ENCODE measurements around the gene MEX3A.

Gene MEX3A

DNA sequence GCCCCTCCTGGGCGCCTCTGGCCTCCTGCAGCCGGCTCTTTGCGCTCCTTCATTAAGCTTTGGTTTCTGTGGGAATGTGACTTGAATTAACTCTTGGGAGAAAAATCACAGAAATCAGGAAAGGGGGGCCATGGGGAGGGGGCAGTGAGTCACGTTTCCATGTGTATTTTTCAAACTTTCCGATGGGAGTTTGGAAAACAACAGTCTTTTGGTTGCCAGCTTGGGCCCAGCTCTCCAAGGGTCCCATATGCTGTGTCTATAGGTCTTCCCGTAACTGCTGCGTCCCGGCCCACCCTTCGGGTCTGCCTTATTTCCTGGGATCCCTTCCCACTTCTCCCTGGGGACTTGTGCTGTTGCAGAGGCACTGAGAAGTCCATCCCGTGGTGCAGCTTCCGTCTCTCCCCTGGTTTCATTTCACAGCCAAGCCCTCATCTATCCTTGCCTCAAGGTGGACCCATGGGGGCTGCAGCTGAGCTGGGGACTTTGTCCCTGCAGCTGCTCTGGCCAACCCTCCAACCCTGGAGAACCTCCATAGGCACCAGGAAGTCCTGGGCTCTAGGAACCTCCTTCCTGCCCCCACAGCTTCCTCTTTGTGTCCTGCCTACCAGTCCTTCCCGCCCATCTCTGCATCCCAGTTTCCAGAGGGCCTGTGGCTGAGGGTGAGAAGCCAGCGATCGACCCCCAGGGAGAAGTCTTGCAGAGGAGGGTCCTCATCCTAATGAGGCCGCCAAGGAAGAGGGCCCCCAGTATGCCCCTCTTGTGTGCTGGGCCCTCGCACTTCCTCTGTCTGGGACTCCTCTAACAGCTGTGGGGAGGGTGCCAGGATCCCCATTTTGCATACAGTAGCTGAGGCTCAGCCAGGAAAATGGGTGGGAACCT, 20.6 kb upstream of the MEX3A start:
- no peak for DNase-seq (ENCODE audit: low read depth in 2 of 2)

DNA sequence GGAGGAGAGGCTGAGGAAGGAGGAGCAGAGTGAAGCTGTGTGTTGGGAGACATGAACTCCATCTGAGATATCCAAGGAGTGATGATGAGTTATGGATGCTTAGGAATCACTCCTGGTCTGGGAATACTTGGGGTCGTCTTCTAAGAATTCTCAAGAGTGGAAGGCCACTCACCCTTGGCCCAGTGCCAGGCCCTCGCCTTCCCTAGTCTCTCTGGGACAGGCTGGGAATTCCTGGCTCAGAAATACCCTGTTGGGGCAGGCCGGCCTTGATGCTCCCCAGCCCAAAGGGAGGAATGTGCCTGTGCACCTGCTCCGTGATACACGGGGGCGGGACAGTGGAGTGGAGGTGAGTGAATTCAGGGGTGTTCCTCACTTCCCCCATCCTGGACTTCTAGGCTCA, 19.6 kb upstream of the MEX3A start:
- no peak for DNase-seq (ENCODE audit: low read depth in 2 of 2)

DNA sequence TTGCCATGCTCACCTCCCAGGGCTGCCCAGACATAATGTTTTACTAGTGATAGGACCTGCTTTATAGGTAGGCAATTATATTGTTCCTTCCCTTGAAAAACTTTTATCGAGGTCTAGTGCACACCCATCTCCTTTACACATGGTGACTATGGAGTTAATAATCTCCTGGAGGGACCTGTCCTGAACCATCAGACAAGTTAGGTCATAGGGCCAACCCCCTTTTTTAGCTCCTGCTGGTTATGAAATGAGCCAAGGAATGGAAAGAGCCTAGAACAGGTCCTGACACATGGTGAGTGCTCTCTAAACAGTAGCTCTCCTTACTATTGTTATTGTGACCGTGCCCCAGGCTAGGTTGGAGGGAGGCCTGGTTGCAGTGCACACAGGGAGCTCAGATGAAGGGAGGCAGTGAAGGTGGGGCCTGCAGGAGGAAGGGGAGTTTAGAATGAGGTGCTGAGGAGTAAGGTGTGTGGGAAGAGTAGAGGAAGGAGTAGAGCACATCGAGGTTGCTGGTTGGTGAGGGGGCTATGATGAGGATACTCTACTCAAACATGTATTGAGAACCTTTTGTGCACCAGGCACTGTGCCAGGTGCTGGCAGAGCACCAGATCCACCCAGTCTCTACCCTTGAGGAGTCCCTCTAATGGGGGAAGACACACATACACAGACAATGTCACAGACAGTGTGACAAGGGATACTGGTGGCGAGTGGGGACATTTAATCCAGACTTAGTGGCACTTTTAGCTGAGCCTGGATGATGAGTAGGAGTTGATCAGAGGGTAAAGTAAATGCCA, 18.1 kb upstream of the MEX3A start:
- DNase-seq (ENCODE audit: low read depth in 2 of 2), result no peak

DNA sequence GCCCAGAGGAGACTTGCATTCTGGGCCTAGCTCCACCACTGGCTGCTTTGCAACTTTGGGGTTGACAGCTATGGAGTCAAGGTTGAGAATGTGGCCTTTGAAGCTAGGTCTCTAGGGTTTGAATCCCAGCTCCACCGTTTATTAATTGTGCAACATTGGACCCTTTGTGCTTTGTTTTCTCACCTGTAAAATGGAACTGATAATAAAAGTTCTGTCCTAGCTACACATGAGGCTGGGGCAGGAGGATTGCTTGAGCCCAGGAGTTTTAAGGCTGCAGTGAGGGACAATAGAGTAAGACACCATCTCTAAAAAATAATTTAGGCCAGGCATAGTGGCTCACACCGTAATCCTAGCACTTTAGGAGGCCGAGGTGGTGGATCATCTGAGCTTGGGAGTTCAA, 17.0 kb upstream of the MEX3A start:
- no peak for DNase-seq (ENCODE audit: low read depth in 2 of 2)

DNA sequence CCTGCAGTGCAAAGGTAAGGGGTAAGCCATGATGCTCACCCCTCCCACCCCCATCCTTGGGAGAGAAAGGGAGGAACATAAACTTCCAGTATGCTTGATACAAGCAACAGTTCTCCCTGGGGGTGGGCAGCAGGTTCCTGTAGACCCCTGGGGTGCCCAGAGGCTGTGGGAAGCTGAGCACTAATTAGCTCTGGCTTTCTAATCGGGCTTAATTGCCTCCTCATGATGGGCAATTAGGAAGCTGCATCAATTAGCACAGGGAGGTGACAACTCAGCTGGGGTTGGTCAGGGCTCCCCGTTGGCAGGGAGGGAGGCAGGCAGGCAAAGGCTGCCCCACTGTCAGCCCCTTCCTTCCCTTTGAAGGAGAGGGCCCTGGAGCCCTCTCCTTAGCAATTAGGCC, 16.5 kb upstream of the MEX3A start:
- DNase-seq (ENCODE audit: low read depth in 2 of 2), result no peak

DNA sequence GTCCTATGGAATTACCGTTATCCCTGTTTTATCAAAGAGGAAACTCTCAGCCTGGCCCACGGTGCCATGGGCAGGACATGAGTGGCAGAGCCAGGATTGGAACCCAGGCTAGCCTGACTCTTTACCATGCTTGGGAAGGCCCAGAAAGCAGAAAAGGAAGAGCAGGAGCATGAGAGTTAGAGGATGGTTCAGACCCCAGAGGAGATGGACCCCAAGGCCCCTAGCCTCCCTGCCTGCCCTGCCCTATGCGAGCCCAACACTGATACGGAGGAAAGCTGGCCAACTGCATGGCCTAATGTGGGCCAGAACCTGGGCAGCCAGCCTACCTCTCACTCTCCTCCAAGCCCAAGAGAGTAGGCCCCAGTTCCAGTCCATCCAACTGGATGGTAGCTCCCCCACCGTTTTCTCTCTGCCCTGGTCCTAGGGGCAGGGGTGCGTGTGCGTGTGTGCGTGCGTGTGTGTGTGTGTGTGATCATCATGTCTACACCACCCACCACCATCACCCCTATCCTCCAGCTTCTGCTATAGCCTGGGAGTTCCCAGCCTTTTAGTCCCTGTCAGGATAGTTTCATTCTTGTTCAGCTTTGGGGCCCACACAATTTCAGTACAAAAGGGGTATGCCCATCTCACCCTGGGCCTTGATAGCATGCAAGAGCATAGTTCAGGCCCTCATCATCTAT, 15.4 kb upstream of the MEX3A start:
- DNase-seq (ENCODE audit: low read depth in 2 of 2), result no peak

DNA sequence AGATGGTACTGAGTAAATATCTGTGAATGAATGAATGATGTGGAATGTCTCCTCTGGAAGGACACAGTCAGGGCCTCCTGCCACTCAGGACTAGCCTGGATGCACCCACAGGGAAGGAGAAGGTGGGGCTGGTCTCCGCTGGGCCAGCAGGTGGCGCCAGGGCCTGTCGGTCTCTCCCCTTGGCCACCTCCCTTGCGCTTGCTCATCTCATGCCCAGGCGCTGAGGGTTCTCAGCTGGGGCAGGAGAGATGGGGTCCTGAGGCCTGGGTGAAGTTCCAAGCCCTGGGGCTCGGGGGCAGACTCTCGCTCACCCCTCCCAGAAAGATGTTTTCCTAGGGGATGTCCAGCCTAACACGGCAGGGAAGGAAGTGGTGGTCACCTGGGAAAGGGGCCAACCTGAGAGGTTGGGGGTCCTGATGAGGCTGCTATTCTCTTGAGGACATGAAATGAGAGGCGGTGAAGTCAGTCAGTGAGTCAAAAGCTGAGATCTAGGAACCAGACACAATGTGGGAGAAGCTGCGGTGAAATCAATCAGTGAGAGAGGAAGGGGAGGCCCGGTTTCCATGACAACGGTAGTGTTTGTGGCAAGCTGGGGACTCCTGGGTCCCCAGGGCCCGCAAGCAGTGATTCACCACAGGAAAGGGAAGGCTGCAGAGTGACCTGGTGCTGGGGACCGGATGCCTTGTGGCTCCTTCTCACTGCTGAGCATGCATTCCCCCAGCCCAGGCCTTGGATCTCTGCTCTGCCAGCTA, 14.6 kb upstream of the MEX3A start:
- peak; percentile 76 to 84 for DNase-seq (ENCODE audit: low read depth in 2 of 2)

DNA sequence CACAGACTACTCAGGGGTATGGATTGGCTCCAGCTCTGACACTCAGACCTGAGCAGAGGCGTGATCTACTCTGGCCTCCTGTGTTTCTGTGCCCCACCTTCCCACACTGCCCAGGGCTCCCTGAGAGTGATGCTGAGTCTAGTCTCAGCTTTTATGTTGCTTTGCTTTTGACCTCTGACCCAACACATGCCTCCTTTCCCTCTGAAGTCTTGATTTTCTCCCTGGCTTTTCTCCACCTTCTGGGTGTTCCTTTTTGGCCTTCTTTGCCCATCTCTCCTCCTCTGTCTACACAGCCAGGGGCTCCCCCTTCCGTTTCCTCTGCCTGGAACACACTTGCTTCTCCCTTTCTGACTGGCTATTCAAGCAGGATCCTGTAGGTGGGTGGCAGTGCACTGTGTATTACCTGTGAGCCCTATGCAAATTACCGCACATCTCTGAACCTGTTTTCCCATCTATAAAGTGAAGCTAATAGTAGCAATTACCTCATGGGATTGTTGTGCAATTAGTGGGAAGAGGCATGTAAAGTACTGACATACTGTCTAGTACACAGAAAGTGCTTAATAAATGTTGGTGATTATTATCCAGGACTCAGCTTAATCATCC, 13.7 kb upstream of the MEX3A start:
- no peak for DNase-seq (ENCODE audit: low read depth in 2 of 2)

DNA sequence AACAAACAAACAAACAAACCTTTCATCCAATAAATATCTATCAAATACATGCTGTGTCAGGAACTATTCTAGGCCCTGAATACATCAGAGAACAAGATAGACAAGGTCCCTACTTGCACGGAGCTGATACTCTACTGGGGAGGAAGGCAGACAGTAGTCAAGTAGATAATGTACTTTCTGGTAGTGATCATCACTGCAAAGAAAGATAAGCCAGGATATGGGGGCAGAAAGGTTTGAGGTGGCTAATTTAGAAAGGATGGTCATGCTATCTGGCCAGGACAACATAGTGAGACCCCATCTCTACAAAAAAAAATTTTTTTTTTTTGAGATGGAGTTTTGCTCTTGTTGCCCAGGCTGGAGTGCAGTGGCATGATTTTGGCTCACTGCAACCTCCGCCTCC, 9.3 kb upstream of the MEX3A start:
- DNase-seq (ENCODE audit: low read depth in 2 of 2), result no peak

DNA sequence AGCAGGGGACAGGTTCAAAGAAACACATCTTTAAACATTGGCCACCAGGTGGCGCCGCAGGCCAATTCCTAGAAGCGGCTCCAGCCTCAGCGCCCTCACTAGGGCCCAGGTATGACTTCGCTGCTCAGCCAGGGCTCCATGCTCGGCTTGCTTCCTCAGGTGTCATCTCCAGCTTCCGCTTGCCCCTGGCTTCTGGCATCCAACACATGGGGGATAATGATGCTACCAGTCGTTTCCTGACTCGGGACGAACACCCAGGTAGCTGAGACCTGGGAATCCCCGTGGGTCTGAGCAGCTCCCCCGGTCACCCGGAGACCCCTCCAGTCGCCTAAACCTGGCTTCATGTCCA, 8.5 kb upstream of the MEX3A start:
- peak; percentile 79 to 80 for DNase-seq (ENCODE audit: low read depth in 2 of 2)

DNA sequence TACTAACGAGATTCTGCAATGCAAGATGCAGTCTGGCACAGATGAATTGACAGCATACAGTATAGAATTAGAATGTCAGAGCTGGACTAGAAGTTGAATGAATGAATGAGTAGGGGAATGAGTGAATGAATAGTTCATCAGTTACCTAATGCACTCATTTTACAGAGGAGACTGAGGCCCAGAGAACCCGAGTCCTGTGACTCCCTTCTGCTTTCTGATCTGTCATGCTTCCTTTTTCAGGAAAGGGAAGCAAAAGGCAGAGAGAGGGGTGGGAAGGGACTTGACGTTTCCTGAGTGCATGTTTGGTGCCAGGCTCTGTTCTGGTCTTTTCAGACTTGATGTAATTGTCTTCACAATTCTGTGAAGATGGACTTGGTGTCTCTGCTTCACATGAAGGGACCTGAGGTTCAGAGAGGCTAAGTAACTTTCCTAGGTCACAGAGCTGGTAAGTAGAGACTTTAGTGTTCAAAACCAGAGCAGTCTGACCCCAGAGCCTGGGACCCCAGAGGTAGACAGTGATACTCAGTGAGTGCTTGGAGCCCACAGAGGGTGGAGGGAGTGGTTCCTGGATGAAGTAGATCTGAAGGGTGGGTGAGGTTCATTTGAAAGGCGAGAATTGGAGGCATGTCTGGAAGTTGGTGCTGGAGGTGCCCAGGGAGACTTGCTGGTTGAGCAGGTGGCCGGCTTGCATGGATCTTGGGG, 8.0 kb upstream of the MEX3A start:
- DNase-seq (ENCODE audit: low read depth in 2 of 2), result no peak

DNA sequence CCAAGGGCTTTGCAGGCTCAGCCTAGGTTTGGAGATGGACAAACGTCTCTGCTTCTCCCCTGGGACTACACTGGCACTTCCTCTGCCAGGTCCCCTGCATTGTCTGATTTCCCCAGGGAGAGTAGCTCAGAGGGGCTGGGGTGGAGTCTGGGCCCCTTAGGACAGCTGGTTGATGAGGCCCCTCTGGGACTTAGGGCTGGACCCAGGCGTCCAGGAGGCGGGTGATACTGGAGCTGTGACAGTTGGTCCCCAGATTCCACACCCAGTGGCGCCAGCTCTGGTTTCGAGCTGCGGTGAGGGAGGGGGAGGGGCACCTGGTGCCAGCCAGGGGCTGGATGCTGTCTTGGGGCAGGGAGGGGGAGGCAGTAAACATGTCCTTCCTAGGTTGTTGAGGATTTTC, 7.4 kb upstream of the MEX3A start:
- no peak for DNase-seq (ENCODE audit: low read depth in 2 of 2)

DNA sequence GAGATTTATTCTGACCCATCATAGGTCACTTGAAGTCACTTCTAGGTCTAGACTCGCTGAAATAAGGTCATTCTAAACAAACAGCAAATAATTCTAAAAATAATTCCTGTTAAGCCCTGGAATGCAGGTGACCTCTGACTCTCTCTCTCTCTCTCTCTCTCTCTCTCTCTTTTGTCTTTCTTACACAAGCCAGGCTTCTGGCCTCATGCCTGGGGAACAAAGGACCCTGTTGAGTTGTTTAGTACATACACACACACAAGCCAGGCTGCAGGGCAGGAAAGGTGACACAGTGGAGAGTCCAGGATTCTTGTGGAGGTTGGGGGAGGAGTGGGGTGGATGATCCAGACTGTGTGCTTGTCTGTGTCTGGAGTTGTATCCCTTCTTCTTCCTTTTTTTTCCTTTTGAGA, 4.0 kb upstream of the MEX3A start:
- DNase-seq (ENCODE audit: low read depth in 2 of 2), result no peak

DNA sequence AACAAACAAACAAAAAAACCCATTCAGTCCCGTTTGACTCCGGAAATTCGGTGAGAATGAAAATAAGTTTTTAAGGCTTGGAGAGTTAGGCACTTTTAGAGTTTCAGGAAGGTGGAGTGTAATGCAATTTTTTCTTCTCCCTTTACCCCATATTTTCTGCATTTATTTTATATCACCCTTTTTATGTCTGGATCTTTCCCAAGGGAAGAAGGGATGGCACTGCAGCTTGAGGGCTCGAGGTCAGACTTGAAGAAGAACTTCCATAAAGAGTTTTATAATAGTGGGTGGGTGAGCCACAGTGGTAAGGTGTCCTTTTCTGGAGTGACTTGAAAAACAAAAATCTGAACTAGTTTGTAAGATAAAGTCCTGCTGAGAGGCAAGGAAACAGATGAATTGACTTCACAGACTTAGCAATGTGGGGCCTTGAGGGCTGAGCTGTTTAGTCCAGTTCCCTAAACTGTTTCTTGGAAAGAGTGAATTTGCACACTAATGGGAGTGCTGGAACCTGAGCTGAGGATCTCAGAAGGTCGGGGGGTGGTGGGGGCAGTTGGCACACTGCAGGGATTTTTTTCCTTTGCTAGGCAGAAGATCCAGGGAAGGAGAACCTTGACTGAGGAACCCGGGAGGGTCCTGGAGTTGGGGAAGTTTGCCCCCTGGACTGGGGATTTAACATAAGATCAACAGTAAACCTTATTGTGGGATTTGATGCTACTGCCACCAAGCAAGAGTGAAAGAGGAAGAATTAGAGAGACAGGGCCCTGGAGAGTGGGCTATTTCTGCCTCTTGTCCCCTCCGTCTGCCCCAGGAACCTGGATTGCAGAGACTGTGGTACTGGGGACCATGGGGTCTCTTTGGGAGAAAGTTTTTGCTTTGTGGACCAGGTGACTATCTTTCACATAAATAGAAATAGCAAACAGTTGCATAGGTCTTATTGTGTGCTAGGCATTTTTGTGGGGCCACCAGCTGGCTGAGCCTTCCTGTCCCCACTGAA, 1.8 kb upstream of the MEX3A start:
- DNase-seq (ENCODE audit: low read depth in 2 of 2), result no peak

DNA sequence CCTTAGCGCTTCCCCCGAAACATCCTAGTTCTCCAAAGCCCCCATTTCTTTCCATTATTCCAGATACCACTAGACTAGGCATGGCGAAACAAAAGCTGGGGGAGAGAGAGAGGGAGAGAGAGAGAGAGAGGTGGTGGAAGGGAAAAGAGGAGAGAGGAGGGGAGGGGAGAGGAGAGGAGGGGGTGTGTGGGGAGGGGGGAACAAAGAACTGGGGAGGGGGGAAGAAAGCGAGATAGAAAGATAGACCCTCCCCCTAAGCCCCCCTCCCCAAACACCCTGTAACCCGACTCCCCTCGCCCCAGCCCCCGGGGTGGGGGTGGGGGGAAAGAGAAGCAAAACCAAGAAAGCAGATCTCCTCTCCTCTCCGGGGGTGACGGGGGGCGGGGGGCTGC, 352 bp downstream of the MEX3A start:
- DNase-seq (ENCODE audit: low read depth in 2 of 2), result no peak

DNA sequence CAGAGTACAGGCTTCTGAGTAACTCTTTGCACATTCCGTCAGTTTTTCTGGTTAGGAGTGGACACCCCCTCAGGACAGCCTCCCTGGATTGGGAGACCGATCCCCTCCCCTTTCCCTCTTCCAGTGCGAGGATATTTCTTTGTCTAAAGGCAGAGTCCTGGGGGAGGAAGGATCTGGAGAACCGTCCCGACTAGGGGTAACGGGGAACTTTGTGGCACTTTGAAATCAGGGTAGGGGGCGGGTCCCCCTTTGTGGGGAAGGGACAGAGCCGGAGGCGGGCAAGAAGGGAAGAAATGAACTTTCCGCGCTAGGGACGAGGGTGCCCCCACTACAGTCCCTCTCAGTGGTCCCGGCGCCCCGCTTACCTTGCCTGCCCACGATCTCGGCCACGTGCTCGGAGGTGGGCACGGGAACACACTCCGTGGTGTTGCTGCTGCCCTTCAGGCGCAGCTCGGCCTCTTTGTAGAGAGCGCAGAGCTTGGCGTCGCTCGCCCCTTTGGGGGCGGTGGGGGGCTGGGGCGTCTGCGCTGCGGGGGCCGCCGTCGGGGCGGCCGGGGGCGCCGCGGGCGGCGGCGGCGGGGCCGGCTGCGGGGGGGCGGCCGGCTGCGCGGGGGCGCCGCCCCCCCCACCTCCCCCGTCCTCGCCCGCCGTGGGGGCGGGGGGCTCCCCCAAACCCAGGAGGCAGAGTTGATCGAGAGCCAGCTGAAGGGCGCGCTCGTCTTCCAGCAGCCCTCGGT, 917 bp downstream of the MEX3A start:
- no peak for DNase-seq (ENCODE audit: low read depth in 2 of 2)

DNA sequence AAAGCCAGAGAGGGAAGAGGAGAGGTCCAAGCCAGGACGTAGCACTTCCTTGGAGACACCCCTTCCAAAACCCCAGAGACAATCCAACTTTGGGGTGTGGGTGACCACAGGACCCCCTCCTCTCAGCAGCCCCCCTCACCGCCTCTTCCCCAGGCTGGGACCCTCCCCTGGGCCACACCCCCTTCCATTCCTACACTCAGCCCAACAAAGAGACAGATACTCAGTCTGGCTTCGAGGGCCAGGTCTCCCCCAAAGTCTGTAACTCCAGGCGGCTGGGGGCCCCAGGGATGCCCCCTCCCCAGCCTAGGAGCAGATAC, 1.4 kb downstream of the MEX3A start:
- DNase-seq (ENCODE audit: low read depth in 2 of 2), result no peak

DNA sequence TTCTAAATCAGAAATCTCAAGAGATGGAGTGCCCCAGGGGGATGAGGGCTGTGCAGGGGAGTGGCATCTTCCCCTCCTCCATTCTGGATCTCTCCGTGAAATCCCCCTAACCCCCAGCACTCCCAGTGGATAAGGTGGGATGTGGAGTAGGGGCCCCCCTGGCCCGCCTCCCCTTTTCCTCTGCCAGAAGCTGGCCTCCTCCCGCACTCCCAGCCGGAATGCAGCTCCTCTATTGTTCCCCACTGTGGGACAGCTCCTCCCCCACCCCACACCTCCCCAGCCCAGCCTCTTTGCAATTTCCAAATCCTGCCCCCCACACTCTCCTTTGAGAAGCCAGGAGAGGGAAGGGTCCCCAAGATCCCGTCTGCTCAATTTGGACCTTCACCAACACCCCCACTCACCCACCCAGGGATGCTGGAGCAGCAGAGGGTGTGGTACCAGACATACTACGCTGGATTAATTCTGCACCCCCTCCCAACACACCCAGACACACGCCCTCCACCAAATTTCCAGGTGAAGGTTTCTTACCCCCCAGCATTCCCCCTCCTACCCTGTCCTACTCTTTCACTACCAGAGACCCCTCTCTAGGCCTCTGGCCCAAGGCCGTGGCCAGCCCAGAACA, 1.9 kb downstream of the MEX3A start:
- DNase-seq (ENCODE audit: low read depth in 2 of 2), result no peak

DNA sequence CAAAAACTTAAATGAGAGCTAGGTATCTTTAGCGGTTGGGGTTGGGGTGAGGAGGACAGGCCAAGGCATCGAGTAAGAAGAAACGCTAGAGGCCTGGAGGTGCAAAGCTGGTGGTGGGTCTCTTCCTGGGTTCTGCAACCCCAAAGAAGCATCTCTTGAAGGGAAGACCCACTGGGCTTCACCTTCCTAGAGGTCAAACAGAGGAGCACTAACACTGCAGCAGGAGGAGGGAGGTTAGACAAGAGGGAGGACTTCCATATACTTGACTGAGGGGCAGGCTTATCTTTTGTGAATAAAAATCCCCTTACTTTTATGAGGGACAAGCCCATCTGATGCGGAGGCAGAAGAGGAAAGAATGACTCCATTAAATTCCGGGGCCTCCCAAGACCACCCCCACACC, 2.5 kb downstream of the MEX3A start:
- no peak for DNase-seq (ENCODE audit: low read depth in 2 of 2)
